ENCODE measurements around the gene NOP53.
"Not testable (repeated sequence)": the region's sequence is repeated elsewhere in the genome, so short reads cannot be mapped to it uniquely, and the experiment has no call there.

Gene NOP53

GRCh38 chr19:47778049-47778953, 33.0 kb downstream of the NOP53 start, which contains the start of gene SELENOW:
TSS of gene SELENOW (plus strand) at chr19:47778703. CDS start at chr19:47778786, 83 bp downstream.
- DNase-seq, result peak; percentile 25

- no peak for DNase-seq
Measured at GRCh38 chr19:47778954-47779351, 33.6 kb downstream of the NOP53 start.

- DNase-seq, result no peak
Measured at GRCh38 chr19:47779524-47780214, 34.3 kb downstream of the NOP53 start.

- DNase-seq, result no peak
Measured at GRCh38 chr19:47780215-47780551, 34.8 kb downstream of the NOP53 start.

- no peak for DNase-seq
Measured at GRCh38 chr19:47781590-47782262, 36.4 kb downstream of the NOP53 start.

- no peak for DNase-seq
Measured at GRCh38 chr19:47786566-47786965, 41.2 kb downstream of the NOP53 start.

GRCh38 chr19:47787307-47787706, 42.0 kb downstream of the NOP53 start:
- DNase-seq, result not testable (repeated sequence)

- not testable (repeated sequence) for DNase-seq
Measured at GRCh38 chr19:47789811-47790210, 44.5 kb downstream of the NOP53 start.

- DNase-seq, result peak; percentile 34
Measured at GRCh38 chr19:47790398-47790814, 45.1 kb downstream of the NOP53 start.

- DNase-seq, result no peak
Measured at GRCh38 chr19:47792616-47793015, 47.3 kb downstream of the NOP53 start.

GRCh38 chr19:47794526-47794925, 49.2 kb downstream of the NOP53 start:
- DNase-seq, result no peak

GRCh38 chr19:47796785-47797184, 51.4 kb downstream of the NOP53 start:
- no peak for DNase-seq

GRCh38 chr19:47797996-47798903, 52.9 kb downstream of the NOP53 start:
- no peak for DNase-seq

- no peak for DNase-seq
Measured at GRCh38 chr19:47798904-47799266, 53.5 kb downstream of the NOP53 start.

GRCh38 chr19:47801270-47801669, 55.9 kb downstream of the NOP53 start:
- DNase-seq, result no peak

- DNase-seq, result no peak
Measured at GRCh38 chr19:47802521-47803043, 57.2 kb downstream of the NOP53 start.

- not testable (repeated sequence) for DNase-seq
Measured at GRCh38 chr19:47803148-47803547, 57.8 kb downstream of the NOP53 start.

GRCh38 chr19:47803671-47804070, 58.3 kb downstream of the NOP53 start:
- DNase-seq, result not testable (repeated sequence)

- DNase-seq, result not testable (repeated sequence)
Measured at GRCh38 chr19:47804451-47804850, 59.1 kb downstream of the NOP53 start, which contains the start of gene TPRX1. TSS of gene TPRX1 (minus strand) at chr19:47804551. CDS start at chr19:47804539, 12 bp downstream.

- no peak for DNase-seq
Measured at GRCh38 chr19:47805313-47805712, 60.0 kb downstream of the NOP53 start.

GRCh38 chr19:47806435-47806834, 61.1 kb downstream of the NOP53 start:
- DNase-seq, result no peak
